HepG2 (cell line): ENCODE measurements around the gene FUBP3. TPM values are rescaled to one million over a fixed set of nuclear protein-coding genes. Genes with fewer than 3 reads are reported as not detected.

Source experiments
- ATAC-seq: fragments of 200-7000 bp; cut with Tn5 transposase; 3 replicates; pipeline ENCODE4 v1.9.1; 2020; ENCODE audit warnings: mild to moderate bottlenecking, moderate library complexity
- BruUV-seq: library from RNA; stranded (reverse); fragments of 400-500 nt; replicated peaks from 2 replicates; lab custom pipeline; 2021; lab: Mats Ljungman, UMichigan
- CTCF ChIA-PET: fragments of 300-600 bp; formaldehyde crosslinking; extraction: SDS; loops from one replicate; lab custom pipeline; 2021; ENCODE audit warnings: low total read pairs, inconsistent platforms, low intra/inter-chr PET ratio; lab: Yijun Ruan, JAX
- POLR2A ChIA-PET: fragments of 350-600 bp; sonication (Branson Sonifier 250); formaldehyde crosslinking; loops from one replicate; lab custom pipeline; 2020; ENCODE audit warnings: antibody characterized with exemption, inconsistent platforms; lab: Yijun Ruan, JAX
- DNase-seq: peaks from one replicate; pipeline ENCODE4 v3.0.0-alpha.2; 2015; ENCODE audit warnings: low spot score
- FAIRE-seq: peaks from 3 replicates; lab custom pipeline; 2011; peaks lifted over from hg19 to GRCh38; lab: Jason Lieb, UNC
- H2AFZ ChIP-seq: one replicate; pipeline ENCODE4 v1.6.1; 2011; ENCODE audit warnings: low read length, inconsistent platforms
- H3K27ac ChIP-seq: fragments of 300-600 bp; 3 replicates; pipeline ENCODE4 v1.8.0; 2011; ENCODE audit warnings: mixed run types, mild to moderate bottlenecking, mixed read lengths, low read length, inconsistent platforms; ENCODE audit not compliant: insufficient read depth; ENCODE audit errors: extremely low read length
- H3K27me3 ChIP-seq, 2 experiments: fragments of 200-600 bp in 1 of 2; 2 replicates in 1 of 2; 3 replicates in 1 of 2; pipeline versions ENCODE4 v1.6.0 to v1.8.0; 2011; ENCODE audit warnings: low read length in 2 of 2, mild to moderate bottlenecking in 2 of 2, moderate library complexity in 2 of 2, inconsistent platforms in 1 of 2; ENCODE audit not compliant: insufficient read depth in 2 of 2, control insufficient read depth in 1 of 2
- H3K36me3 ChIP-seq, 2 experiments: fragments of 200-600 bp in 1 of 2; replicated peaks in 1 of 2; 2 replicates in 1 of 2; 3 replicates in 1 of 2; pipeline versions ENCODE4 v1.5.1 to v1.8.0; 2011; ENCODE audit warnings: low read length in 2 of 2, inconsistent platforms in 1 of 2; ENCODE audit not compliant: insufficient read depth in 2 of 2, control insufficient read depth in 1 of 2
- H3K4me1 ChIP-seq: 2 replicates; pipeline ENCODE4 v1.5.1; 2012; ENCODE audit warnings: low read length, inconsistent platforms; ENCODE audit not compliant: insufficient read depth
- H3K4me2 ChIP-seq: 2 replicates; pipeline ENCODE4 v1.6.0; 2011; ENCODE audit warnings: low read depth, low read length, inconsistent platforms
- H3K4me3 ChIP-seq, 3 experiments: fragments of 200-600 bp in 1 of 3; sonication (generic), shearing (Covaris generic) in 1 of 3; replicated peaks in 1 of 3; 2 replicates each; pipeline ENCODE4 v1.5.1; 2011 to 2016; ENCODE audit warnings: low read length in 3 of 3, inconsistent platforms in 2 of 3, low read depth in 2 of 3, mild to moderate bottlenecking in 2 of 3, control low read depth in 1 of 3, mixed read lengths in 1 of 3; ENCODE audit not compliant: insufficient read depth in 1 of 3
- H3K79me2 ChIP-seq: one replicate; pipeline ENCODE4 v1.6.1; 2011; ENCODE audit warnings: low read length, inconsistent platforms; ENCODE audit not compliant: insufficient read depth
- H3K9ac ChIP-seq: 2 replicates; pipeline ENCODE4 v1.6.0; 2011; ENCODE audit warnings: mild to moderate bottlenecking, low read depth, low read length, inconsistent platforms; ENCODE audit not compliant: insufficient read depth
- H3K9me3 ChIP-seq: 2 replicates; pipeline ENCODE4 v1.5.1; 2012; ENCODE audit warnings: mild to moderate bottlenecking, low read length
- H4K20me1 ChIP-seq: 2 replicates; pipeline ENCODE4 v1.6.0; 2011; ENCODE audit warnings: inconsistent platforms, mild to moderate bottlenecking, low read length, moderate library complexity; ENCODE audit not compliant: insufficient read depth
- E2F2 ChIP-seq: sonication (generic); formaldehyde crosslinking; IDR thresholded peaks from 2 replicates; pipeline ENCODE4 v1.4.0; 2020; ENCODE audit warnings: missing genetic modification reagents, borderline replicate concordance
- EZH2 ChIP-seq: conservative IDR thresholded peaks from 2 replicates; pipeline ENCODE4 v1.6.1; 2012; ENCODE audit warnings: mild to moderate bottlenecking, low read depth, low read length, moderate library complexity
- FOSL1 ChIP-seq: sonication (generic); formaldehyde crosslinking; IDR thresholded peaks from 2 replicates; pipeline ENCODE4 v1.9.0; 2021; ENCODE audit warnings: missing genetic modification reagents, borderline replicate concordance
- FOXP1 ChIP-seq, 2 experiments: fragments of 450-650 bp in 1 of 2; IDR thresholded peaks; 2 replicates each; pipeline ENCODE4 v1.6.1; 2017 to 2018; ENCODE audit warnings: antibody characterized with exemption in 1 of 2
- GATAD1 ChIP-seq: IDR thresholded peaks from 2 replicates; pipeline ENCODE4 v1.6.1; 2016; ENCODE audit warnings: missing genetic modification reagents, missing compliant biosample characterization
- MAFG ChIP-seq: sonication (generic); formaldehyde crosslinking; IDR thresholded peaks from 2 replicates; pipeline ENCODE4 v1.5.1; 2020; ENCODE audit warnings: mild to moderate bottlenecking, missing genetic modification reagents
- MED8 ChIP-seq: sonication (generic); formaldehyde crosslinking; IDR thresholded peaks from 2 replicates; pipeline ENCODE4 v1.8.1; 2023; ENCODE audit warnings: mild to moderate bottlenecking, missing genetic modification reagents; ENCODE audit not compliant: insufficient replicate concordance
- NKX3-1 ChIP-seq: sonication (generic); formaldehyde crosslinking; IDR thresholded peaks from 2 replicates; pipeline ENCODE4 v1.5.0; 2020; ENCODE audit warnings: missing genetic modification reagents
- NONO ChIP-seq, 2 experiments: fragments of 450-650 bp in 1 of 2; sonication (generic) in 1 of 2; formaldehyde crosslinking in 1 of 2; IDR thresholded peaks in 1 of 2; conservative IDR thresholded peaks in 1 of 2; 2 replicates each; pipeline versions ENCODE4 v1.6.1 to v1.8.0; 2017 to 2022; ENCODE audit warnings: mild to moderate bottlenecking in 1 of 2, missing genetic modification reagents in 1 of 2, moderate library complexity in 1 of 2
- NR3C1 ChIP-seq: sonication (generic); formaldehyde crosslinking; IDR thresholded peaks from 2 replicates; pipeline ENCODE4 v1.4.0; 2020; ENCODE audit warnings: missing genetic modification reagents
- PHB2 ChIP-seq: fragments of 450-650 bp; IDR thresholded peaks from 2 replicates; pipeline ENCODE4 v1.6.1; 2018; ENCODE audit not compliant: partially characterized antibody
- WGBS: methylation state at CpG from one replicate; pipeline ENCODE4 v1.1.6; 2017; ENCODE audit warnings: low lambda C conversion rate; 5-methylcytosine and 5-hydroxymethylcytosine counted together
- in situ Hi-C: cut with HindIII; loops from 2 replicates; pipeline ENCODE4 v1.10.0; 2017; ENCODE audit warnings: low pct_unique_long_range_greater_than_20kb; ENCODE audit not compliant: extremely low pct_ligation_motif_present
- intact Hi-C: fragments of 100-400 bp; cut with micrococcal nuclease; formaldehyde crosslinking; loops from one replicate; pipeline ENCODE4 v1.10.0; 2022; ENCODE audit not compliant: unreplicated experiment
- polyA plus RNA-seq, 8 experiments: library from polyadenylated mRNA; depleted of rRNA in 3 of 8; stranded (reverse) in 7 of 8; unstranded in 1 of 8; fragments of >200 nt; fragmentation: Illumina TruSeq in 4 of 8; extraction: Trizol in 4 of 8; gene quantifications; 2 replicates each; pipeline versions ENCODE4 v1.2.1 to v1.2.3, GENCODE V29; 2011 to 2016; ENCODE audit warnings: low read depth in 4 of 8, missing spikeins in 1 of 8, mixed read lengths in 1 of 8; ENCODE audit not compliant: insufficient read depth in 1 of 8
- total RNA-seq, 5 experiments: library from RNA; depleted of rRNA; stranded (reverse); fragments of >200 nt; fragmentation: Illumina TruSeq; extraction: Trizol; gene quantifications; 2 replicates each; pipeline ENCODE4 v1.2.3, GENCODE V29; 2016; ENCODE audit warnings: low read depth in 1 of 5

Gene FUBP3
- total and polyA plus RNA-seq, 2 of the 13 experiments (the other 11 are each of a cell fraction or from before 2014, with no cell fraction given): 28.7 to 40.0 TPM

- TF ChIP-seq PHB2 (no peak), NKX3-1 (no peak), FOXP1 (IDR thresholded peaks at IDR 0.05) (no peak), FOXP1 (CRISPR knock-in tag; IDR thresholded peaks at IDR 0.05) (no peak), NONO (IDR thresholded peaks at IDR 0.05) (no peak), NONO (CRISPR knock-in tag; conservative IDR thresholded peaks at IDR 0.05) (no peak), GATAD1 (CRISPR knock-in tag) (no peak), MED8 (CRISPR knock-in tag) (no peak), FOSL1 (CRISPR knock-in tag) (no peak)
- FAIRE-seq: no peak
- H3K4me2 ChIP-seq: no peak overlapping the region
- no peak for DNase-seq
- no peak for ATAC-seq
- H2AFZ ChIP-seq: no peak overlapping the region
- no peak overlapping the region for H3K27ac ChIP-seq
- H3K9ac ChIP-seq: no peak overlapping the region
- intact Hi-C loops (no loop called here), in situ Hi-C loops (no loop called here)
- H3K27me3 ChIP-seq: peaks cover 3 to 60% of the 10 kb centered on the region in 2 experiments
- H3K79me2 ChIP-seq: no peaks in the 10 kb centered on the region
- H4K20me1 ChIP-seq: no peaks in the 10 kb centered on the region
- POLR2A ChIA-PET: no interaction called here
- WGBS: 46% methylated on average over 5 of the region's 6 CpGs
- CTCF ChIA-PET: no interaction called here
- BruUV-seq: no TSS peak
- H3K4me3 ChIP-seq: no peak overlapping the region
- no peaks in the 10 kb centered on the region for H3K36me3 ChIP-seq
- no peaks in the 10 kb centered on the region for H3K9me3 ChIP-seq
- H3K4me1 ChIP-seq: peaks cover 7% of the 10 kb centered on the region; the same call in 1 of the 2 replicates
These were observed 75.5 kb downstream of the FUBP3 start for GRCh38 chr9:130654879-130655278.

- BruUV-seq: no TSS peak
- CTCF ChIA-PET: no interaction called here
- Histone ChIP-seq H3K27me3 (peaks cover 21 to 88% of the 10 kb centered on the region in 2 experiments), H3K27ac (no peak overlapping the region)
- 57% methylated on average over 32 of the region's 52 CpGs for WGBS
- intact Hi-C loops: no loop called here
- no peak for TF ChIP-seq E2F2 (CRISPR knock-in tag)
- no peak for TF ChIP-seq NR3C1 (CRISPR knock-in tag)
- 0 out of 2 replicates have a peak, but pooled peaks have one; percentile 22 for TF ChIP-seq EZH2
- TF ChIP-seq MAFG: no peak
- TF ChIP-seq, all 625 proteins: peak for 1
- in situ Hi-C loops: no loop called here
- no peaks in the 10 kb centered on the region for H3K36me3 ChIP-seq
- DNase-seq (no peak), FAIRE-seq (no peak), ATAC-seq (no peak)
- no peaks in the 10 kb centered on the region for H3K79me2 ChIP-seq
- H3K4me1 ChIP-seq: peaks cover 32% of the 10 kb centered on the region
- no peak overlapping the region for H3K4me3 ChIP-seq
- H3K9me3 ChIP-seq: no peaks in the 10 kb centered on the region
- no peak overlapping the region for H3K4me2 ChIP-seq
- H3K9ac ChIP-seq: no peak overlapping the region
- no peak overlapping the region for H2AFZ ChIP-seq
- H4K20me1 ChIP-seq: peaks cover 4% of the 10 kb centered on the region; the same call in 1 of the 2 replicates
- POLR2A ChIA-PET: no interaction called here
These were observed 79.7 kb downstream of the FUBP3 start for GRCh38 chr9:130658893-130659698.
